Measurements from ENCODE around the gene HILPDA. TPM values are rescaled to one million over a fixed set of nuclear protein-coding genes. Genes with fewer than 3 reads are reported as not detected.

HILPDA gene
- total and polyA plus RNA-seq, 9 of the 15 experiments (the other 6 are each of a cell fraction or from before 2014, with no cell fraction given), result 8.3 to 71.8 (median 23.5) TPM

DNA sequence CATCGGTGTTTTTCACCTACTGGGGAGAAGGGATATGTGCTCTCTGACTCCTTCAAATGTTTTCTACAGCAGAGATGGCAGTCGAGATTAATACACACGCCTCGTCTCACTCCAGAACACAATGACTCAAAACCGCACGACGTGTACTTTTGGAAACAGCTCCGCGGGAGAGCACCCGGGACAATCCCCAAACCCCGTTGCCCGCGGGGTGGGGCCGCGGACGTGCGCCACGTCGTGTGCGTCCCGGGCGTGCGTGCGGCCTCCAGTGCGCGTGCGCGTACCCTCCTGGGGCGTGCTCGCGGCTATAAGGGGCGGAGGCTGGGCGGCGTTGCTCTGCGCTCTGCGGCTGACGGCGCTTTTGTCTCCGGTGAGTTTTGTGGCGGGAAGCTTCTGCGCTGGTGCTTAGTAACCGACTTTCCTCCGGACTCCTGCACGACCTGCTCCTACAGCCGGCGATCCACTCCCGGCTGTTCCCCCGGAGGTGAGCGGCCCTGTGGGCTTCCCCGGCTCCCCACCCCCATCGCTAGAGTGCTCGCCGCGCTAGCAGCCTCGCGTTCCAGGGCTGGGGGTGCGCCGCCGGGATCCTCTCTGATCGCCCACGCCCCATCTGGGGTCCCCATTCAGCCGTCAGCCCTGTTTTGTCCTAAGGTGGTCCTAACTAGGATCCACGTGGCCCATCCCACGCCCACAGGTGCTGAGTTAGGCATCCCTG is at the start of gene HILPDA (continued):
- no peak; the same call in 1 of the 2 replicates for TF ChIP-seq KLF6 (CRISPR knock-in tag; IDR thresholded peaks at IDR 0.05; ENCODE audit: borderline replicate concordance)
- TF ChIP-seq NCOR1 (IDR thresholded peaks at IDR 0.05), result no peak; the same call in 1 of the 2 replicates
- no peak for TF ChIP-seq ZNF707 (CRISPR knock-in tag; conservative IDR thresholded peaks at IDR 0.05)
- no peak for TF ChIP-seq CBFA2T2 (conservative IDR thresholded peaks at IDR 0.05)
- TF ChIP-seq CSDE1 (IDR thresholded peaks at IDR 0.05), result no peak
- no peak; the same call in 1 of the 2 replicates for TF ChIP-seq SMARCC2 (IDR thresholded peaks at IDR 0.05; ENCODE audit: low read depth)
- no peak for TF ChIP-seq TCF7 (IDR thresholded peaks at IDR 0.05; ENCODE audit: borderline replicate concordance)
- peak; percentile 90 for TF ChIP-seq HNRNPLL (IDR thresholded peaks at IDR 0.05; ENCODE audit: low read depth, low read length, poor library complexity, severe bottlenecking)
- TF ChIP-seq FIP1L1 (IDR thresholded peaks at IDR 0.05; ENCODE audit: low read depth, low read length, poor library complexity, severe bottlenecking), result peak; percentile 68
- TF ChIP-seq ZFP30 (CRISPR knock-in tag; IDR thresholded peaks at IDR 0.05; ENCODE audit: borderline replicate concordance), result no peak
- TF ChIP-seq CEBPG (CRISPR knock-in tag; IDR thresholded peaks at IDR 0.05), result no peak
- TF ChIP-seq CEBPG (tag; conservative IDR thresholded peaks at IDR 0.05 in 1 of 2, IDR thresholded peaks at IDR 0.05 in 1 of 2), result no peak
- TF ChIP-seq, protein P1, sequence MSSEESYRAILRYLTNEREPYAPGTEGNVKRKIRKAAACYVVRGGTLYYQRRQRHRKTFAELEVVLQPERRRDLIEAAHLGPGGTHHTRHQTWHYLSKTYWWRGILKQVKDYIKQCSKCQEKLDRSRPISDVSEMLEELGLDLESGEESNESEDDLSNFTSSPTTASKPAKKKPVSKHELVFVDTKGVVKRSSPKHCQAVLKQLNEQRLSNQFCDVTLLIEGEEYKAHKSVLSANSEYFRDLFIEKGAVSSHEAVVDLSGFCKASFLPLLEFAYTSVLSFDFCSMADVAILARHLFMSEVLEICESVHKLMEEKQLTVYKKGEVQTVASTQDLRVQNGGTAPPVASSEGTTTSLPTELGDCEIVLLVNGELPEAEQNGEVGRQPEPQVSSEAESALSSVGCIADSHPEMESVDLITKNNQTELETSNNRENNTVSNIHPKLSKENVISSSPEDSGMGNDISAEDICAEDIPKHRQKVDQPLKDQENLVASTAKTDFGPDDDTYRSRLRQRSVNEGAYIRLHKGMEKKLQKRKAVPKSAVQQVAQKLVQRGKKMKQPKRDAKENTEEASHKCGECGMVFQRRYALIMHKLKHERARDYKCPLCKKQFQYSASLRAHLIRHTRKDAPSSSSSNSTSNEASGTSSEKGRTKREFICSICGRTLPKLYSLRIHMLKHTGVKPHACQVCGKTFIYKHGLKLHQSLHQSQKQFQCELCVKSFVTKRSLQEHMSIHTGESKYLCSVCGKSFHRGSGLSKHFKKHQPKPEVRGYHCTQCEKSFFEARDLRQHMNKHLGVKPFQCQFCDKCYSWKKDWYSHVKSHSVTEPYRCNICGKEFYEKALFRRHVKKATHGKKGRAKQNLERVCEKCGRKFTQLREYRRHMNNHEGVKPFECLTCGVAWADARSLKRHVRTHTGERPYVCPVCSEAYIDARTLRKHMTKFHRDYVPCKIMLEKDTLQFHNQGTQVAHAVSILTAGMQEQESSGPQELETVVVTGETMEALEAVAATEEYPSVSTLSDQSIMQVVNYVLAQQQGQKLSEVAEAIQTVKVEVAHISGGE (CRISPR knock-in tag; IDR thresholded peaks at IDR 0.05), result peak in 1 of 3 experiments; percentile 93; a peak in 2 of 6 replicates
- peak; percentile 75; the same call in 1 of the 2 replicates for TF ChIP-seq GATAD2A (IDR thresholded peaks at IDR 0.05)
- no peak for TF ChIP-seq ZNF23 (CRISPR knock-in tag; IDR thresholded peaks at IDR 0.05)
- no peak; a peak in 1 of 4 replicates for TF ChIP-seq NONO (IDR thresholded peaks at IDR 0.05; ENCODE audit: low read depth in 2 of 2, low read length in 1 of 2)
- no peak for TF ChIP-seq DLX4 (CRISPR knock-in tag; IDR thresholded peaks at IDR 0.05)
- TF ChIP-seq ZNF354B (CRISPR knock-in tag; IDR thresholded peaks at IDR 0.05), result no peak
- TF ChIP-seq, protein P2, sequence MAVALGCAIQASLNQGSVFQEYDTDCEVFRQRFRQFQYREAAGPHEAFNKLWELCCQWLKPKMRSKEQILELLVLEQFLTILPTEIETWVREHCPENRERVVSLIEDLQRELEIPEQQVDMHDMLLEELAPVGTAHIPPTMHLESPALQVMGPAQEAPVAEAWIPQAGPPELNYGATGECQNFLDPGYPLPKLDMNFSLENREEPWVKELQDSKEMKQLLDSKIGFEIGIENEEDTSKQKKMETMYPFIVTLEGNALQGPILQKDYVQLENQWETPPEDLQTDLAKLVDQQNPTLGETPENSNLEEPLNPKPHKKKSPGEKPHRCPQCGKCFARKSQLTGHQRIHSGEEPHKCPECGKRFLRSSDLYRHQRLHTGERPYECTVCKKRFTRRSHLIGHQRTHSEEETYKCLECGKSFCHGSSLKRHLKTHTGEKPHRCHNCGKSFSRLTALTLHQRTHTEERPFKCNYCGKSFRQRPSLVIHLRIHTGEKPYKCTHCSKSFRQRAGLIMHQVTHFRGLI (CRISPR knock-in tag; IDR thresholded peaks at IDR 0.05), result no peak
- TF ChIP-seq LEF1 (IDR thresholded peaks at IDR 0.05), result peak; percentile 63; the same call in 1 of the 2 replicates
- no peak for TF ChIP-seq EHMT2 (IDR thresholded peaks at IDR 0.05)
- no peak for TF ChIP-seq FOXO4 (CRISPR knock-in tag; IDR thresholded peaks at IDR 0.05)

All from K562 (cell line).